ENCODE results near the gene KRTAP10-1. TPM values are rescaled to one million over a fixed set of nuclear protein-coding genes. Genes with fewer than 3 reads are reported as not detected.

Gene KRTAP10-1
- total and polyA plus RNA-seq, 2 of the 13 experiments (the other 11 are each of a cell fraction or from before 2014, with no cell fraction given), result not detected

GRCh38 chr21:44505673-44506278, 34.2 kb downstream of the KRTAP10-1 start (continued):
- peak; percentile 70; the same call in 1 of the 2 replicates for TF ChIP-seq ARID4A (CRISPR knock-in tag; IDR thresholded peaks at IDR 0.05; ENCODE audit: borderline replicate concordance)
- TF ChIP-seq DDIT3 (CRISPR knock-in tag; IDR thresholded peaks at IDR 0.05), result no peak
- TF ChIP-seq PHF21A (CRISPR knock-in tag; IDR thresholded peaks at IDR 0.05), result peak; percentile 86
- no peak for TF ChIP-seq ZNF160 (CRISPR knock-in tag; IDR thresholded peaks at IDR 0.05)
- peak; percentile 38 for TF ChIP-seq IKZF5 (CRISPR knock-in tag; IDR thresholded peaks at IDR 0.05)
- peak; percentile 69; the same call in 1 of the 2 replicates for TF ChIP-seq ZNF709 (CRISPR knock-in tag; IDR thresholded peaks at IDR 0.05)
- TF ChIP-seq REL (CRISPR knock-in tag; conservative IDR thresholded peaks at IDR 0.05), result no peak
- peak in 1 of 2 experiments; percentile 83; a peak in 2 of 4 replicates for TF ChIP-seq POLR2A (IDR thresholded peaks at IDR 0.05; ENCODE audit: insufficient read depth in 1 of 2, low read depth in 2 of 2, low read length in 2 of 2)
- TF ChIP-seq ELF3 (CRISPR knock-in tag; IDR thresholded peaks at IDR 0.05), result peak; percentile 77
- TF ChIP-seq ARID5B (CRISPR knock-in tag; IDR thresholded peaks at IDR 0.05), result peak; percentile 82
- no peak for TF ChIP-seq PAWR (CRISPR knock-in tag; IDR thresholded peaks at IDR 0.05; ENCODE audit: borderline replicate concordance)
- TF ChIP-seq SMC3 (IDR thresholded peaks at IDR 0.05; ENCODE audit: low read length), result no peak; the same call in 1 of the 2 replicates
- no peak for TF ChIP-seq ZBTB10 (CRISPR knock-in tag; IDR thresholded peaks at IDR 0.05; ENCODE audit: borderline replicate concordance)
- TF ChIP-seq ZNF18 (CRISPR knock-in tag; IDR thresholded peaks at IDR 0.05; ENCODE audit: insufficient replicate concordance), result peak; percentile 34

All from HepG2 (cell line).